ENCODE measurements around the gene PCIF1. TPM values are rescaled to one million over a fixed set of nuclear protein-coding genes. Genes with fewer than 3 reads are reported as not detected.

Gene PCIF1
- total RNA-seq, 4 donors from 2014 or later: 10.4 to 36.8 (median 16.4) TPM

DNA sequence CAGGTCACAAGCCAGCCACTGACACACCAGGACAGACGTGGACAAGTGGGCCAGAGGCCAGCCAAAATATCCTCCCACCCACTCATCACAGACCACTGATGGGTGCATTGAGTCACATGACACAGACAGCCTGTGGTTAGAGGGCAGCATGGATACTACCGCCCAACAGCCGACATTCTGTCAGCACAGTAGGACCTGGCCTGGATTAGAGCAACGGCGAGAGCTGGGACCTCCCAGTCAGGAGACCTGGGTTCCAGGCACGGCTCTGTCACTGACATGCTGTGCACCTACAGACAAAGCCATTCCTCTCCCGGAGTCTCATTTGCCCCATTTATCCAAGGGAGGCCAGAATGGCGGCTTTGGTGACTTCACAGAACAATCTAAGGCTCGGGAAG is 29.5 kb downstream of the PCIF1 start:
- no peak for DNase-seq
- peaks cover 0 to 8% (median 0%) of the 10 kb centered on the region in 3 donors for H3K4me1 ChIP-seq
- no peaks in the 10 kb centered on the region for H3K27me3 ChIP-seq
- WGBS, 2 donors: 72 to 83% methylated on average over 2 to 4 of the region's 9 CpGs
- no peak overlapping the region for H3K4me3 ChIP-seq
- no peaks in the 10 kb centered on the region for H3K9me3 ChIP-seq
- TF ChIP-seq CTCF (IDR thresholded peaks at IDR 0.05) (no peak), POLR2A (IDR thresholded peaks at IDR 0.05) (no peak)
- H3K36me3 ChIP-seq: peaks cover 55 to 100% (median 82%) of the 10 kb centered on the region in 3 donors
- H3K27ac ChIP-seq: no peak overlapping the region
- intact Hi-C loops (cut with DNase I): loop anchor here (10.0 kb wide), 1 partner anchor 149 kb away; the partner anchor contains the start of gene UBE2C

- no peak overlapping the region for H3K4me3 ChIP-seq
- WGBS, 2 donors: 77 to 87% methylated on average over 8 of the region's 18 CpGs
- intact Hi-C loops (cut with DNase I): loop anchor here (10.0 kb wide), 1 partner anchor 151 kb away; the partner anchor contains the start of gene UBE2C
These were observed 30.9 kb downstream of the PCIF1 start for GRCh38 chr20:45965169-45966002.

DNA sequence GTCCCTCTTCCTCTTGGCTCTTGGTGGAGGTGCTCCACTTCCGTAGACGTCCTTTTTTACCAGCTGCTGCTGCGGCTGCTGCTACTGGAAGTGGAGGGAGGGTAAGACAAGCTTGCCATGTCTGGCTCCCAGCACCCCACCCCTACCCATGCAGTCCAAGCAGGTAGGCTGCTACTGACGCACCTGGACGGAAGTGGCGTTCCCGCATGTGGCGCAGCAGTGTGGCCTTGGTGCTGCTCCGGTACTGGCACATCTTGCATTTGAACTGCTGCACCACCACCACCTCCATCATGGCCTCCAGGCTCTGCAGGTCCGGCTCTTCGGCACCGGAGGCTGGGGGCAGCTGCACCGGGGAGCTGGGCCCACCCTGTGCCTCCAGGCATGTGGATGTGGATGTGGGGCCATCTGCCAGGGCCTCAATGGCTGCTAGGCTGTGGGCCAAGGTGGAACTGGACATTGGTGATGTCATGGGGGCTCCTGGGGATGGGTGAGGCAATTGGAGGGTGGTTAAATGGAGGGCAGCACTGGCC is 33.1 kb downstream of the PCIF1 start:
- no peaks in the 10 kb centered on the region for H3K9me3 ChIP-seq
- H3K27ac ChIP-seq: no peak overlapping the region
- H3K27me3 ChIP-seq: no peaks in the 10 kb centered on the region
- no peak for TF ChIP-seq CTCF (IDR thresholded peaks at IDR 0.05)
- no peak for TF ChIP-seq POLR2A (IDR thresholded peaks at IDR 0.05)
- peaks cover 14 to 34% (median 18%) of the 10 kb centered on the region in 3 donors for H3K4me1 ChIP-seq
- no peak for DNase-seq
- peaks cover 23 to 71% (median 54%) of the 10 kb centered on the region in 3 donors for H3K36me3 ChIP-seq
- WGBS, 2 donors: 88 to 90% methylated on average over 2 to 8 of the region's 13 CpGs
- intact Hi-C loops (cut with DNase I): loop anchor here (10.0 kb wide), 1 partner anchor 153 kb away; the partner anchor contains the start of gene UBE2C
- no peak overlapping the region for H3K4me3 ChIP-seq

More at GRCh38 chr20:45965169-45966002, 30.9 kb downstream of the PCIF1 start:
- Histone ChIP-seq H3K4me1 (peaks cover 10 to 21% (median 12%) of the 10 kb centered on the region in 3 donors), H3K36me3 (peaks cover 43 to 93% (median 73%) of the 10 kb centered on the region in 3 donors), H3K27me3 (no peaks in the 10 kb centered on the region), H3K9me3 (no peaks in the 10 kb centered on the region), H3K27ac (no peak overlapping the region)
- DNase-seq: no peak
- no peak for TF ChIP-seq CTCF (IDR thresholded peaks at IDR 0.05)
- TF ChIP-seq POLR2A (IDR thresholded peaks at IDR 0.05): no peak

GRCh38 chr20:45968081-45968671 is 33.7 kb downstream of the PCIF1 start:
- Histone ChIP-seq H3K27ac (no peak overlapping the region), H3K9me3 (no peaks in the 10 kb centered on the region), H3K27me3 (no peaks in the 10 kb centered on the region), H3K4me1 (peaks cover 18 to 40% (median 19%) of the 10 kb centered on the region in 3 donors), H3K36me3 (peaks cover 22 to 66% (median 52%) of the 10 kb centered on the region in 3 donors), H3K4me3 (no peak overlapping the region)
- intact Hi-C loops (cut with DNase I): loop anchor here (10.0 kb wide), 1 partner anchor 153 kb away; the partner anchor contains the start of gene UBE2C
- 78 to 90% methylated on average over 1 to 9 of the region's 10 CpGs for WGBS, 2 donors
- no peak for TF ChIP-seq POLR2A (IDR thresholded peaks at IDR 0.05)
- no peak for TF ChIP-seq CTCF (IDR thresholded peaks at IDR 0.05)
- no peak for DNase-seq
